Endodermal cell (in vitro differentiated cells): ENCODE results near the gene ZBTB7A. TPM values are rescaled to one million over a fixed set of nuclear protein-coding genes. Genes with fewer than 3 reads are reported as not detected.
A peak's percentile ranks its signal among the peaks of the same experiment; 100 is the strongest.

Experiments
- DNase-seq: peaks from one replicate; pipeline ENCODE4 v3.0.0-alpha.2; 2017
- H3K27ac ChIP-seq: 2 replicates; pipeline ENCODE4 v1.5.1; 2013; ENCODE audit warnings: mild to moderate bottlenecking, low read depth, low read length, moderate library complexity
- H3K27me3 ChIP-seq: 2 replicates; pipeline ENCODE4 v1.6.1; 2013; ENCODE audit warnings: mild to moderate bottlenecking, low read length, moderate library complexity; ENCODE audit not compliant: insufficient read depth, control insufficient read depth, poor library complexity, severe bottlenecking
- H3K36me3 ChIP-seq: 2 replicates; pipeline ENCODE4 v1.7.0; 2013; ENCODE audit warnings: mild to moderate bottlenecking, low read length, moderate library complexity; ENCODE audit not compliant: control insufficient read depth, insufficient read depth
- H3K4me1 ChIP-seq: one replicate; pipeline ENCODE4 v1.7.0; 2013; ENCODE audit warnings: low read length; ENCODE audit not compliant: control insufficient read depth, insufficient read depth
- H3K4me3 ChIP-seq: 2 replicates; pipeline ENCODE4 v1.5.1; 2013; ENCODE audit warnings: mild to moderate bottlenecking, low read length, moderate library complexity
- H3K9ac ChIP-seq: 2 replicates; pipeline ENCODE4 v1.6.1; 2013; ENCODE audit warnings: mild to moderate bottlenecking, low read length, moderate library complexity; ENCODE audit not compliant: poor library complexity, severe bottlenecking; ENCODE audit errors: extremely low read depth
- H3K9me3 ChIP-seq: 2 replicates; pipeline ENCODE4 v1.6.1; 2013; ENCODE audit warnings: mild to moderate bottlenecking, low read length, moderate library complexity; ENCODE audit not compliant: control insufficient read depth
- H3K27ac Mint-ChIP-seq: 2 replicates; pipeline ENCODE4 v1.8.0; 2020; ENCODE audit warnings: mixed read lengths
- H3K27me3 Mint-ChIP-seq: 2 replicates; pipeline ENCODE4 v1.8.0; 2021; ENCODE audit warnings: mild to moderate bottlenecking, mixed read lengths; ENCODE audit not compliant: insufficient read depth
- H3K36me3 Mint-ChIP-seq: 2 replicates; pipeline ENCODE4 v1.8.0; 2020; ENCODE audit warnings: low read depth, mixed read lengths
- H3K4me1 Mint-ChIP-seq: 2 replicates; pipeline ENCODE4 v1.8.0; 2020; ENCODE audit warnings: mixed read lengths
- H3K4me3 Mint-ChIP-seq: 2 replicates; pipeline ENCODE4 v1.8.0; 2020; ENCODE audit warnings: mild to moderate bottlenecking, moderate library complexity, mixed read lengths
- H3K9me3 Mint-ChIP-seq: 2 replicates; pipeline ENCODE4 v1.8.0; 2020; ENCODE audit warnings: mild to moderate bottlenecking, mixed read lengths
- CTCF ChIP-seq: fragments of 200-600 bp; sonication (generic); conservative IDR thresholded peaks from 2 replicates; pipeline ENCODE4 v1.5.0; 2021; ENCODE audit warnings: antibody characterized with exemption, mild to moderate bottlenecking
- WGBS, 2 experiments: methylation state at CpG; one replicate each; pipeline versions ENCODE4 v1.1.5 to v1.1.7; 2013; ENCODE audit warnings: missing lambda C conversion rate in 2 of 2, mixed read lengths in 1 of 2; ENCODE audit not compliant: insufficient coverage in 1 of 2, insufficient read length in 1 of 2; 5-methylcytosine and 5-hydroxymethylcytosine counted together
- total RNA-seq, 2 donors: library from RNA; stranded (reverse); fragmentation: NEBNext Ultra II Directional in 1 of 2; extraction: Animal tissue kit (Norgen Biotek cat#: 25700) in 1 of 2; gene quantifications; 2 replicates in 1 of 2; 3 replicates in 1 of 2; pipeline ENCODE4 v1.2.1, GENCODE V29; 2021

Gene ZBTB7A
- total RNA-seq, 2 donors from 2014 or later, result 19.2 to 22.1 TPM

GRCh38 chr19:4059453-4059871 is 7.2 kb downstream of the ZBTB7A start:
- Mint-ChIP-seq H3K9me3 (no peaks in the 10 kb centered on the region), H3K27ac (no peak overlapping the region), H3K4me3 (no peak overlapping the region), H3K36me3 (peaks cover 24% of the 10 kb centered on the region), H3K4me1 (peaks cover 3% of the 10 kb centered on the region), H3K27me3 (no peaks in the 10 kb centered on the region)
- no peaks in the 10 kb centered on the region for H3K27me3 ChIP-seq
- H3K36me3 ChIP-seq, result peaks cover 14% of the 10 kb centered on the region
- no peaks in the 10 kb centered on the region for H3K4me1 ChIP-seq
- TF ChIP-seq CTCF, result no peak
- H3K9ac ChIP-seq, result no peak overlapping the region
- H3K27ac ChIP-seq, result peak overlapping the region; percentile 89
- H3K4me3 ChIP-seq, result no peak overlapping the region
- 60 to 89% methylated on average over 1 to 19 of the region's 19 CpGs for WGBS, 2 experiments
- H3K9me3 ChIP-seq, result no peaks in the 10 kb centered on the region
- DNase-seq, result no peak

GRCh38 chr19:4058693-4059452 is 7.8 kb downstream of the ZBTB7A start:
- Histone ChIP-seq H3K4me3 (no peak overlapping the region), H3K27ac (peak overlapping the region; percentile 89), H3K9me3 (no peaks in the 10 kb centered on the region), H3K27me3 (no peaks in the 10 kb centered on the region), H3K9ac (no peak overlapping the region), H3K4me1 (no peaks in the 10 kb centered on the region), H3K36me3 (peaks cover 14% of the 10 kb centered on the region)
- Mint-ChIP-seq H3K27ac (no peak overlapping the region), H3K27me3 (no peaks in the 10 kb centered on the region), H3K4me3 (no peak overlapping the region), H3K36me3 (peaks cover 27% of the 10 kb centered on the region), H3K9me3 (no peaks in the 10 kb centered on the region), H3K4me1 (peaks cover 3% of the 10 kb centered on the region)
- no peak for DNase-seq
- no peak for TF ChIP-seq CTCF
- WGBS, 2 experiments, result 90 to 93% methylated on average over 10 to 30 of the region's 30 CpGs

- Mint-ChIP-seq H3K36me3 (peaks cover 33% of the 10 kb centered on the region), H3K9me3 (no peaks in the 10 kb centered on the region), H3K27ac (no peak overlapping the region), H3K4me1 (no peaks in the 10 kb centered on the region), H3K27me3 (no peaks in the 10 kb centered on the region), H3K4me3 (no peak overlapping the region)
- Histone ChIP-seq H3K9ac (no peak overlapping the region), H3K4me1 (no peaks in the 10 kb centered on the region), H3K27me3 (no peaks in the 10 kb centered on the region), H3K4me3 (no peak overlapping the region), H3K36me3 (peaks cover 18% of the 10 kb centered on the region), H3K9me3 (no peaks in the 10 kb centered on the region), H3K27ac (peak overlapping the region; percentile 89)
- 92% methylated on average over 10 to 22 of the region's 22 CpGs for WGBS, 2 experiments
- TF ChIP-seq CTCF, result no peak
- DNase-seq, result no peak
These were observed 8.6 kb downstream of the ZBTB7A start for GRCh38 chr19:4057931-4058692.
